Measurements from ENCODE around the gene ST7.
"Not testable (repeated sequence)": the region's sequence is repeated elsewhere in the genome, so short reads cannot be mapped to it uniquely, and the experiment has no call there.

The ST7 gene

DNA sequence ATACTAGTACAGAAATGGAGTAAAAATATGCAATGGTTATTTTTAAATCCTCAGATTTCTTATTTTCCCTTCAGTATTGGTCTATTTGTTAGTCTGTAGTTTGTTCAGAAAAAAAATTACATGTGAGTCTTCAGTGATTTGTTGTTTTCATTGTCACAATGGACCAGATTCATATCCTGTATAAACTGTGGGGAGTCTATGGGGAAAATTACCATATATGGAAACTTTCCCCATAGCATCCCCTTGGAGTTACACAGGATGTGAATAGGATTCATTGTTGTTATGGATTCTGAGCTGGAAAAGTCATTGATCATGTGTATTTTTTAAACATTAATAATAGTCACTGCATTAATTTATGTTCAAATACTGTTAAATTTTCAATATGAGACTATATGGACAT is 72.6 kb downstream of the ST7 start:
- no peak for DNase-seq (ENCODE audit: low spot score)

DNA sequence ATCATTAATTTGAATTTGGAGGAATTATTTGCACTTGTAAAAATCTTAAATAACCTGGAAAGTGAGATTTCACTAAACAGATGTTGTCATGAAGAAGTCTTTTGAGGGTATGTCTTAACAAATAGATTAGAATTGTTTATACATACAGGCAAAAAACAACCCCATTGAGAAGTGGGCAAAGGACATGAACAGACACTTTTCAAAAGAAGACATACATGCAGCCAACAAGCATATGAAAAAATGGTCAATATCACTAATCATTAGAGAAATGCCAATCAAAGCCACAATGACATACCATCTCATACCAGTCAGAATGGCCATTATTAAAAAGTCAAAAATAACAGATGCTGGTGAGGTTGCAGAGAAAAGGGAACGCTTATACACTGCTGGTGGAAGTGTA is 77.0 kb downstream of the ST7 start:
- DNase-seq (ENCODE audit: low spot score), result not testable (repeated sequence)

DNA sequence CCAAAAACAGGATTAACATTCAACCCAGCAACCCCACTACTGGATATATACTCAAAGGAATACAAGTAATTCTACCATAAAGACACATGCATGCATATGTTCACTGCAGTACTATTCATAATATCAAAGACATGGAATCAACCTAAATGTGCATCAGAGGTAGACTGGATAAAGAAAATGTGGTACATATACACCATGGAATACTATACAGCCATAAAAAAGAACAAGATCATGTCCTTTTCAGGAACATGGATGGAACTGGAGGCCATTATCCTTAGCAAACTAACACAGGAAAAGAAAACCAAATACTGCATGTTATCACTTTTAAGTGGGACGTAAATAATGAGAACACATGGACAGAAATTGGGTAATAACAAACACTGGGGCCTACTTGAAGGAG is 77.5 kb downstream of the ST7 start:
- not testable (repeated sequence) for DNase-seq (ENCODE audit: low spot score)

DNA sequence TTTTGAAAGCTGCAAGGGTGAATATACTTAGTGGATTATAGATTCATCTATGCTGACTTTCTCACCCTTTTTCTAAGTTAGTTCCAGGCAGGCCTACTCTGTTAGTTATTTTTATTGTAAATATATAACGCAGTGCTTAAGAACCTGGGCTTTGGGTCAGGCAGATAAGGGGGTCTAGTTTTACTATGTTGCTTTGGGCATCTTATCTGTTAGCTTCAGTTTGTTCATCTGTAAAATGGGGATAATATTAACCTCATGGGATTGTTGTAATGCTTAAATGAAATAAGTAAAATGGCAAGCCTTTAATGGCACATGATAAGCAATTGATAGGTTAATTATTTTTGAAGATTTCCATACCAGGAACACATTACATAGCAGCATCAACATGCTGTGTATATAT is 79.5 kb downstream of the ST7 start:
- DNase-seq (ENCODE audit: low spot score), result no peak

DNA sequence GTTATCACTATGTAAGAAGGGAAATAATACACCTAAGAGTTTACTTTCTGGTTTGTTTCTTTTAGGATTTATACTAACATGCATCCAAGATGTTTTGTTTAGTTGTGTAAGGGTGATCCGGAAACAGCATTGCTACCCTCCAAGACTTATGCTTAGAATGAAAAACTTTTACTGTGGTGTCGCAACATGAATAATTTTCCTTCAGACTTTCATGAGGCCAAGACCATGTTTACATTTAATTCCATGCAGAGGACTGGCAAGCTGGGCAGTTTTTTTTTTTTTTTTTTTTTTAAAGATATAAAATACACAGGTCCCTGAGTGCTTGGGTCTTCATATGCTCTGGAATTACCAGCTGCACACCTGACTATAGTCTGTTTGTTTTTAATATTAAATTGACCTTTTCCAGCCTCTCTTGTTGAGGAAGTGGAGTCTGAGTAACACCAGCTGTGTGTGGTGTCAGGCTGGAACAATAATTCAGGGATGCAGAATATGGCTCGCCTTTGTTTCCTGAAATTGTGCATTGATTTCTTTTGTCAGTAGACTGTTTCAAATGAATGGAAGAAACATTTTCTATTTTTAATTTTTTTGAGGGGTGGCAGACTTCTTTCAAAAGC is 81.7 kb downstream of the ST7 start:
- no peak for DNase-seq (ENCODE audit: low spot score)

DNA sequence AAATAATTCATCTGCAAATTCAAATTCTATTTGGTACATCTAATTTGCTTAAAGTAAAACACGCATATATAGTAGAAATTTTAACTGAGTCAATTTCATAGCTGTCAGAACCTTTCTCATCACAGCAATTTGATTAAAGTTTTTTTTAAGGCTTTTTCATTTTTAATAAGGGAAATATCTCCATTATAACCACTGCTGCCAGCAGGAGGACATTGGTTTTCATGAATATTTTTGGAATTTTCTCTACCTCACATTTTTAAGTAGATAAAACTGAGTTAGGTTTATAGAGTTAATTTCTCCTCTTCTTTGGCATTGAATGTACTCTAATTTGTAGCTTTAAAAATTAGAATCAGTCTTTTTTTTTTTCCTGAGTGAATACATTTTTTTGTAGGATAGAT is 82.2 kb downstream of the ST7 start:
- no peak for DNase-seq (ENCODE audit: low spot score)

DNA sequence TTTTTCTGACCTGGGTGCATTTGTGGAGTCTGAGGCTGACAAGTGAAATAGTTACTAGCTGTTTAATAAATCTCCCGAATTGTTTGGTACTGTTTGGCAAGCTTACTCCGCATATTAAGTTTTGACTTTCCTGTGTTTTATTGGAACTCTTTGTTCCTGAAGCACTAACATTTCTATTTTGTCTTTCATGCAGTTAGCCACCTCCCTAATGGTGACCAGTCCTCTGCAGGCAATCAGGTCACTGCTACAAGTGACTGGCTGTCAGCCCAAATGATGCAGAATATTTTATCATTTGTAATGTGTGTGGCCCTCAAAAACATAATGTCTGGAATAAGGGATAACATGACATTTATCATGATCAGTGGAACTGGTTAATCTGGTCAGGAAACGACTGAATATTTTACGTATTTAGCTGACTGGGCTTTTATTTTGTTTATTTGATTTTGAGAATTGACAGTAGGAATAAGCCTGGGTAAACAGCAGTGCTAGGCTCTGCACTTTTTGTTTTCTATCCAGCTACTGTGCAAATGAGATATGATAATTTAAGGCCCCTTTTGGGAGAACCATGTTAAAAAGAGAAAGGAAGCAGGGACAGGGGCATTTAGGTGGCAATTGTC is 82.9 kb downstream of the ST7 start:
- no peak for DNase-seq (ENCODE audit: low spot score)

DNA sequence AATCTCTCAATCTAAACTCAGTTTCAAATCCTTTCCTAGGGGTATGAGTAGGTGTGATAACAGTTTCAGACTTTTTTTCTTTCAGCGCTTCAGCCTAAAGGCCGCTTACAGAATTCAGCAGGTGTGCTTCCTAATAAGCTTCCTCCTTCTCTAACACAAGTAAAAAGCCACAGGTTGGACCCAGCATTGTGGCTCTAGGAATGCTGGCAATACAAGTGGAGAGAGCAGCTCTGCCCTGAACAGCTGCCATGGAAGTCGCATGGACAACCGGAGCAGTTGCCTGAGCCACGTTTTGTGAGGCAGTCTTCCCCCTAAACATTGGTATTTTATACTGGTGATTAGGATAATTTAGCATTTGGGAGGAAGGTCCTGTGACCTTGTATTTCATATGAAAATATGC is 83.5 kb downstream of the ST7 start:
- no peak for DNase-seq (ENCODE audit: low spot score)

DNA sequence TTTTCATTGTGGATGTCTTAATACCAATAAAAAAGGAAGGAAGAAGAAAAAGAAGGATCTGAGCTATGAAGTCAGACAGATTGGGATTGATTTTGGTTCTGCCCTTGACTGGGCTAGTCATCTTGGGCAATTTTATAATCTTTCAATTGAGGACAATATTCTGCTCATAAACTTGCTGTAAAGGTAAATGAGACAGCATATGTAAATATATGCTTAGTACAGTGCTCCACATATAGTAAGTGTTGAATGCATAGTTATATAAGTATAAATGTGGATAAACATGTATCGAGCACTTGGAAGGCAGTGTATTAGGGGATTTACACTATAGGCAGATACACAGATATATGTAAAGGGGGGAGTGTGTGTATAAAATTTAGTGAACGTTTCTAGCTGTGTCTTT is 85.1 kb downstream of the ST7 start:
- no peak for DNase-seq (ENCODE audit: low spot score)

DNA sequence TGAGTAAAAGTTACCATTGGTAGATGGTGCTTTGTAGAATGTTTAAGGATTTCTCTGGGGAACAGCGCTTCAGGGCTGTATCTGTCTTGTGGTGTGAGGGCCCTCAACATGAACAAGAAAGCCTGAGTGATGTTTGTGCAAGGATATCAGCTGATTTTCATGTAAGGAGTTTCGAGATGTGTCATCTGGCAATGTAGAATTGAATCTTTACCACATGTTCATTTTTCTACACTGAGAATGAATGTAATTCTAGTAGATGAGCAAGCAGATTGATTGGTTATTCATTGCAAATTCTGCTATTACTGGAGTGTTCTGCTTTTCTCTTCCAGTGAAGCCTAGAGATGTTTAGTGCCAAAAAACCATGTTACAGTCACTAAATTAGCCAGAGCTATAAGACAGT is 87.7 kb downstream of the ST7 start:
- no peak for DNase-seq (ENCODE audit: low spot score)

DNA sequence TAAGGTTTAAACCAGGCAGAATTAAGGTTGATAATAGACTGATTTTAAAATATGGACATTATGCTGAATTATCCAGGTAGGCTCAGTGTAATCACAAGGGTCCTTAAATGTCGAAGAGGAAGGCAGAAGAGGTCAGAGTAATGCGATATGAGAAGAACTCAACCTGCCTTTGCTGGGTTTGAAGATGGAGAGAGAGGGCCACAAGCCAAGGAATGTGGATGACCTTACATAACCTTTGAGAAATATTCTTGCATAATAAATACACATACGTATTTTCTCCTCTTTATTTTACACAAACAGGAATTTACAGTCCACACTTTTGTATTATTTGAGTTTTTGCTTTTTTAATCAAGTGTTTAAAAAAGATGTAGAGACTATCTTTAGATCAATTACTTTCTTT is 88.5 kb downstream of the ST7 start:
- no peak for DNase-seq (ENCODE audit: low spot score)

DNA sequence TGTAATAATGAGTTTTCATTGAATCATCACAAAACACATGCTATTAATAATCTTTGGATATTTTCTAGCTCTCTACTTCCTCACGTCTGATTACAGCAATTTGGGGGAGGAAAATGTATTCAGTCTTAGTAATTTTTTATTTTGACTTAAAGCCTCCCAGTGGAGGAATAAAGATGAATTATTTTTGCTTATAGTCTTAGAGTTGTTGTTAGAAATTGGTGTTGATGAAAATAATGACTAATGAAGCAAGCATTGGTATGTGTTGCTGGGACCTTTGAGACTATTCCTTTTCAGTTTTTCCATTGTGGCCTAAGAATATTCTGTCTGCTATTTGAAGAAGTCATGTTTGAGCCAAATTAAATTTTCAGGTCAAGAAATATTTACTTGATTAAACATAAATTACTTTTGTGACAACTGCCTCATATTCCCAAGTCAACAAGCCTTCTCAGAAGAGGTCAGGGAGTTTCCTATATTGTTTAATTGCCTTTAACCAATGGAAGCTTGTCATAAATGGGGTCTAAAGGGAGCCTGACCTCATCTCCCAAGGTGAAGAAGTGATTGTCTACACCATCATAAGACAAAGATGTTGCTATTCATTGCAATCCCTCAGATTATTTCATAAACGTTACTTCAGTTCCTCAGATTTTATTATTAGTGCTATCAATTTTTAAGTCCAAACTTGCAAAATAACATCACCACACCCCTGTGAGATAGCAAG is 90.0 kb downstream of the ST7 start:
- DNase-seq (ENCODE audit: low spot score), result no peak

DNA sequence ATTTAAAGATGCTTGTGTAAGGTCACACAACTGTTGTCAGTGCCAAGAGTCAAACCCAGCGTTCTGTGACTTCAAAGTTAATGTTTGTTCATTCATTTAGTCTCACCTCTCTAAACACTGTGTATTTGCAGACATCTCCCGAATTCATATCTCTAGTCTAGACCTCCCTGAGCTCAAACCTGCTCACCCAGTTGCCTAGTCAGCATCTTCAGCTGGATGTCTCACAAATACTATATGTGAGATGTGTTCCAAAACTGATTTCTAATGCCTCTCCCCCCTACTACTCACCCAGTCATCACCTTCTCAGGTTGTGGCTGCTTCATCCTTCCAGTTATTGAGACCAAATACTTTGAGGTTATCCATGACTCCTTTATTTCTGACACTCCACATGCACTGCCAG is 91.4 kb downstream of the ST7 start:
- peak; percentile 46 for DNase-seq (ENCODE audit: low spot score)

DNA sequence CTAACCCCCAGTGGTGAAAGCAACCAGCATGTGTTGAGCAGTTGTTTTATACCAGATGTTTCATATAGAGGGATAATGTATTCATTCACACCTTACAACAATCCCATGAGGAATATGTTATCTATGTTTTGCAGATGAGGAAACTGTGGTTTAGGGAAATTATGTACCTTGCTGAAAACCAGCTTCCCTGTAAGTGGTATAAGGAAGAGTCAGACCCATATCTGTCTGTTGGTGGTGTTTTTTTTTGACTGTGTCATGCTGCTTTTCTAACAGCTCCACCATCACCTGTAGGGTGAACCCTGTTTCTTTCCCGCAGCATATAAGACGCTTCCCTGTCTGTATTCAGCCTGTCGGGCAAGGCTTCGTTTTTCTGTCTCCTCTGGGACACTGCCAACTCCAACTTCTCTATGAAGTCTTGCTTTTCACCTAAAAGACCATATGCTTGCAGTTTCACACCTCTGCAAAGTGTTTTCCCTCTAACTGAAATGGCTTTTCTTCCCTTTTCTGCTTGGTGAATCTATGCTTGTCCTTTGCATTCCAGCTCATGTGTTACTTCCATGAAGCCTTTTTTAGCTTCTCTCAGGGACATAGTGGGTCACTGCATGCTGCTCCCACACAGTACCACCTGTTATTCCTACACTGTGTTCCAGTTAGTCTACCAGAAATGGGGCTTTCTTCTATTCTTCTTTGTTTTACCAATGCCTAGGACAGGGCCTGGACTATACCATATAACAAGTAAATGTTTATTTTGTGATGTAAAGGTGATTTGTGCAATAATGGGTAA is 92.8 kb downstream of the ST7 start:
- DNase-seq (ENCODE audit: low spot score), result no peak

DNA sequence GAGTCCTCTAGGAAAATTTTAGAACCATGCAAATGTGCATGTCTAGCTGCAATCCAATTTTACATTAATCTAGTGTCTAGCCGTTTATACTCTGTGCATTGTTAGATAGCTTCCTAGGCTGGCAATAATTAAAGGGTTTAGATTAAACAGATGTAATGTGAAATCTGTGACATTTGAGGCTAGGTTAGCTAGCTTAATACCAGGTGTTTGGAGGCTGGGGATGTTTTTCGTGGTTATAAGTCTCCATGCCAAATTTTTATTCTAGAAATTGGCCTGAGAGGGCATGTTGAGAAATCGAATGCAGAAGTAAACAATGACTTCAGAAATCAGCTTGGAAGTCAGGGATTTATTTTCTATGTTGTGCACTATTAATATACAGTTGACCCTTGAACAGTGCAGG is 94.2 kb downstream of the ST7 start:
- DNase-seq (ENCODE audit: low spot score), result no peak

DNA sequence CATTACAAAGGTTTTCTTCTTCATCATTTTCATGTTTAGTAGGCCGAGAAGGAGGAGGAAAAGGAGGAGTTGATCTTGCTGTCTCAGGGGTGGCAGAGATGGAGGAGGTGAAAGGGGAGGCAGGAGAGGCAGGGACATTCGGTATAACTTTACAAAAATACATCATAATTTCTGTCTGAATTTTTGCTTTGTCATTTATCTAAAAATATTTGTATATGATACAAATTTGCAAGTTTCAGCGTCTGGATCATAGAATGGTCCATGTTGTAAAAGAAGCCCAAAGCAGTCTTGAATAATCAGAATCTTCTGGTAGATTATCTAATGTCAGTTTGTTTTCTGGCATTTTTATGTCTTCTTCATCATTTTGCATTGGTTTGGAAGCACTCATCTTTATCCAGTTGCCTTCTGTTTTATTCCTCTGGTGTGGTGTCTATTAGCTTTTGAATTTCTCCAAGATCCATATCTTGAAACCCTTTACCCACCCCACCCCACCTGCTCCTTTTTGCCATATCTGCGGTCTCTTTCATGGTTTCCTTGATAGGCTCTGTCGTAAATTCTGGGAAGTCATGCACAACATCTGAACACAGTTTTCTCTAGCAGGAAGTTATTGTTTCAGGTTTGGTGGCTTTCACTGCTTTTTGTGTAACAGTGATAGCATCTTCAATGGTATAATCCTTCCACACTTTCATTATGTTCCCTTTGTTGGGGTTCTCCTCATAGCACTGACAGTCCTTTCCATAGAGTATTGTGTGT is 95.0 kb downstream of the ST7 start:
- DNase-seq (ENCODE audit: low spot score), result no peak

DNA sequence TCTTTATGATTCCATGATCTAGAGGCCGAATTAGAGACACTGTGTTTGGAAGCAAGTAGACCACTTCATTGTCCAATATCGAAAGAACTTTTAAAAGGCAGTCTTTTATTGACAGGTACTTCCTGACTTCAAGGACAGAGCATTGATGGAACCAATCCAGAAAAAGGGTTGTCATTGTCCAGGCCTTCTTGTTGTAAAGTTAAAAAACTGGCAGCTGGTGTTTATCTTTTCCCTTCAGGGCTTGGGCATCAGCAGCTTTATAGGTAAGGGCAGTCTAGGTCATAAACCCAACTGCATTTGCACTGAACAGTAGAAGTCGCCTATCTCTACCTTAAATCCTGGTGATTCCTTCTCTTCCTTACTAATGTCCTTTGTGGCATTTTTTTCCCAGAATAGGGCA is 95.6 kb downstream of the ST7 start:
- DNase-seq (ENCODE audit: low spot score), result no peak

DNA sequence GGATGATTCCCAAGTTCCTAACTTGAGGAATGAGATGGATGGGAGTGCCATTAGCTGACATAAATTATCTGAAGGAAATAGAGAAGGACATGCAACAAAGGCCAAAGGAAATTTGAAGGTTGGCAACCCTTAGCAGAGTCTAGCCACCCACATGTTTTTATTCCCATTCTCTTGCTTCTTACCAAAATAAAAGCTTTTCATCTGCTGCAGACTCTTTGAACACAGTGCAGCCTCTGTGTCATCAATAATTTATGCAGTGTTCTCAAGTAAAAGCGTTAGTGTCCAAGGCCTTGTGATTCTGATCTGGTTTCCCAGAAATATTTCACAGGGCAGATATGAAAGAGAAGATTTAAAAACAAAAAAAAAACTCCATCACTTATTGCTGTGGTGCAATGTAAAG is 98.5 kb downstream of the ST7 start:
- DNase-seq (ENCODE audit: low spot score), result no peak

DNA sequence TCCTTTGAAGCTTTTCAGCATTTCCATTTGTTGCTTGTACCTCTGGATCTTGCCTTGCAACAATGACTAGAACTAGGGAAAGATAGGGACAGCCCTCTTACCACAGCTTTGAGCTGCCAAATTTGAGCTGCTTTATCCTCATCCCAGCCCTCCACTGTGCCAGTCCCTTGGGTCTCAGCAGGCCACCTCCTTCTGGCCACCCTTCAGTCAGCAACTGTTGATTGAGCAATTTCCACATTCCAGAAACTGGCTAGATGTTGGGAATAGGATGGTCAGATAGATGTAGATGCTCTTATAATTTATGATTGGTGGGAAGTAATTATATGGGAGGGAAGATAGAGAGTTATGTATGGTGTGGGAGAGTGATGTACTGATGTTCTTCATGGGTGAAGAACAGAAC is 100.1 kb downstream of the ST7 start:
- no peak for DNase-seq (ENCODE audit: low spot score)

DNA sequence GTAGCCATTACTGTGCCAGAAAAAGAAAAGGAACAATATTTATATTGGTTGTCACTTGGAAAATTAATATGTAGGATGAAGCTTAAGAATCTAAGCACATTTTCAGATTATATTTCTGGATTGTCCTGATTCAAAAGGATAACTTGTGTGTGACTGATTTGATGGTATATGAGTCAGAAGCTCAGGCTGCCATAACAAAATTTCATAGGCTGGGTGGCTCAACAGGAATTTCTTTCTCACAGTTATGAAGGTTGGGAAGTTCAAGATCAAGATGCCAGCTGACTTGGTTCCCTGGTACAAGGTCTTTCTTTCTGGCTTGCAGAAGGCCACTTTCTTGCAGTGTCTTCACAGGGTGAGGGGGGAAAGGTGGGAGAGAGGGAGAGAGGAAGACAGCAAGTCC is 108.5 kb downstream of the ST7 start:
- DNase-seq (ENCODE audit: low spot score), result peak; percentile 40

DNA sequence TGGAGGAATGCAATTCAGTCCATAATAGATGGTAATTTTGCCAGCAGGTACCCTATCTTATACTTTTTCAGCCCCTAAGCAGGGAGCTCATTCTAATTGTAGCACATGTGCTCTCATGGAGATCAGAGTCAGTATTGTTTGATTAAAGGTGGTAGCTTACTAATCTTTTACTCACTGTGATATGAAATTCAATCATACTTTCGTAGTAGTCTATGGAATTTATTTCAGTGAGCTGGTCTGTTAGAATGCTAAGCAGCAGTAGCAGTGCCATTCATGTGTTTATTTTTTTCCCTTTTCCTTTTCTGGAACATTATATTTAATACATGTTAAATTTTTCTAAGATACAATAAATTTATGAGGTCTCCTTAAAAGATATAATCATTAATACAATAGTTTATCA is 109.0 kb downstream of the ST7 start:
- no peak for DNase-seq (ENCODE audit: low spot score)

DNA sequence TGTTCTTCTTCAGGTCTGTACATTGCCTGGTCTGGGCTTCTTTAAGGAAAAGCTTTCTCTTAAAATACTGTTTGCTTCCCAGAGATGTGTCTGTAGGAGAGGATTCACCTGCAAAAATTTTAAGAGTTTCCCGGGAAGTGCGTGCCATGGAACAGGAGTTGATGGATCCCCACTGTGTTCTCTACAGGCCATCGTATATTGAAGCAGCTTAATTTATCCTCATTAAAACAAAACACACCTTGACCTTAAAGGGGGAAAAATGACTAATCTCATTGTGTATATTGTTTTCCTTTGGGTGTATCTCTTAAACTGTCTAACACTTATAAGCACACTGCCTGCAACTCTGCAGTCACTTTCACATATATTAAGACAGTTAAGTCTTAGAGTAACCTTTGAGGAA is 111.4 kb downstream of the ST7 start:
- no peak for DNase-seq (ENCODE audit: low spot score)

Data from kidney tubule cell (primary cell).